ENCODE results near the gene FBN3.

Gene FBN3

GRCh38 chr19:8148410-8149260 lies 757 bp downstream of the FBN3 start:
- FAIRE-seq: no peak

DNA sequence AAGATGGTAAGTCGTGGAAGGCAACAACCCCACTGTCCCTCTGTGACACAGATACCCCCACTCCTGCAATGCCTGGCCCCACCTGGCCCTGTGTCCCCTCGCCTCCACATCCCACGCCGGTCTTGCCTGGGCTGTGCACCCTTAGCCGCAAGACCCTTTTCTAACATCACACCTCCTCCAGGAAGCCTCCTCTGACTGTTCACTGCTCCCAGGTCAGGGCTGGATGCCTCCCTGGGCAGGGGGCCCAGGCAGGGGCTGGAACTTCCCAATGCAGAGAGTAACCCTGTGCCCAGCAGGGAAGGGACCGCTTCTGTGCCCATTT lies 1.3 kb downstream of the FBN3 start:
- FAIRE-seq: no peak

DNA sequence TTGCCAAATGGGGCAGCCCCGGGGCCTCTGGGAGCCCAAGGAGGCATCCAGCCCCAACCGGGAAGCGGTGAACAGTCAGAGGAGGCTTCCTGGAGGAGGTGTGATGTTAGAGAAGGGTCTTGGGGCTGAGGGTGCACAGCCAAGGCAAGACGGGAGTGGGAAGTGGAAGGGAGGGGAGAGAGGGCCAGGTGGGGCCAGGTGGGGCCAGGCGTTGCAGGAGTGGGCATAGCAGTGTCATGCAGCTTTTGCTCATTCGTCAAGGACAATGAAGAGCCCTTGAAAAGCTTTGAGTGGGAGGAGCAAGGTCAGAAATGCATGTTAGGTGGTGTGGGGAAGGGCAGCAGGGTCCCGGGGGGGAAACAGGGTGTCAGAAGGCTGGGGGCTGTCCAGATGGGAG lies 1.8 kb downstream of the FBN3 start:
- no peak for FAIRE-seq

GRCh38 chr19:8146877-8147581 lies 2.4 kb downstream of the FBN3 start:
- FAIRE-seq: no peak

- no peak for FAIRE-seq
These were observed 5.0 kb downstream of the FBN3 start for GRCh38 chr19:8144273-8144995.

GRCh38 chr19:8143041-8143440 lies 6.4 kb downstream of the FBN3 start:
- no peak for FAIRE-seq

GRCh38 chr19:8142513-8142900 lies 6.9 kb downstream of the FBN3 start:
- FAIRE-seq: no peak

DNA sequence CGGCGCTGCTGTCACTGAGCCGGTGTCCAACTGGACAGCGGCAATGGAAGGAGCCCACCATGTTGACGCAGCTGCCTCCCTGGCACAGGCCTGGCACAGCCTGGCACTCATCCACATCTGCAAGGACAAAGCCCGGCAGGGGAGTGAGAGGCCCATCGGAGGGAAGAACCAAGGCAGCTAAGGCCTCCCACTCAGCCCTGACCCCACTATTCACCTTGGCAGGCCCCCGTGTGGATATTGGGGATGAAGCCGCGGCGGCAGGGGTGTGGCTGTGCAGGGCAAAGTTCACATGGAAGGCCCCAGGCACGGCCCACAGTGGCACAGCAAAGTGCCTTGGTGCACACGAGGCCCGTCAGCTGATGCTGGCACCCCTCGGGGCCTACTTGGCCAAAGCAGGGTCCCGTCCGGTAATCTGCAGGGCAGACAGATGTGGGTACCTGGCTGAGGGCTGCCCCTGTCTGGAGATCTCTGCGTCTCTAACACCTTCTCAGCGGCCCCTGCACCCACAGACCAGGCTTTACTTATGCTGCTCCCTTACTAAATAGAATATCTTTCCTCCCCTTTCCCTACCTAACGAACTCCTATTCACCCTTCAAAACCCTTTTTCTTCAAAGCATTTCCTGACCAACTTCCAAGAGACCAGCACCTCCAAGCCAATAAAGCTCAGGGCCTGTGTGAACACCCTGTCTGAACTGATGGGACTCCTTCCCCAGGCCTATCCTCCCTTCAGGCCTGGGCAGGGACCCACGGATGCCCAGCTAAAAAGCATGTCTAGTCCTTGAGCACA lies 7.5 kb downstream of the FBN3 start:
- no peak for FAIRE-seq

DNA sequence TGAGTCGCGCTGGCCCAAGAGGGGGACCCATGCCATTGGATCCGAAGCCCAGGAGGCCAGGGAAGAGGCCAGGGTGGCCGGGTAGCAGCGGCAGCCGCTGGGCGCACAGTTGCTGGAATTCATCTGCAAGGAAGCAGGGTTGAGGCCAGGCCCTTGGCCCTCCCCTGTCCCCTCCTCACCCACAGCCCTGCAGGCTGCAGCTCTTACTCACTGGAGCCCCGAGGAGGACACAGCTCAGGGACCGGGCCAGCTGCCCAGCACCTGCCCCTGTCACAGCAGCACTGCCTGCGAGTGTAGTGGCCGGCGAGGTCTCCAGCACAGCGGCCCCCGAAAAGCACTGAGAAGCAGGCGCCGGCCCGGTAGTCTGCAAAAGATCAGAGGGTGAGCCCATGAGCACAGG lies 11.2 kb downstream of the FBN3 start:
- no peak for FAIRE-seq

DNA sequence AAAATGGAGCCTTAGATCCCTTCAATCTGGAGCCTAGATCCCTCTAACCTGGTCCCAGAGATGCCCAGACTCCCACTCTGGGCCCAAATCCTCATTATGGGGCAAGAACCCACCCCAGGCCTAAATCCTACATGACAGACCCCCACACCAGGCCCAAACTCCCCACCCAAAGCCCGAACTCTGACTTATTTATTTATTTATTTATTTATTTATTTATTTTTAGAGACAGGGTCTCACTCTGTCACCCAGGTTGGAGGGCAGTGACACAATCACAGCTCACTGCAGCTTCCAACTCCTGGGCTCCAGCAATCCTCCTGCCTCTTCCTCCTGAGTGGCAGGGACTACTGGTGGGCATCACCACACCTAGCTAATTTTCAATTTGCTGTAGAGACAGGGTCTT lies 12.0 kb downstream of the FBN3 start:
- FAIRE-seq: no peak

- no peak for FAIRE-seq
These were observed 13.3 kb downstream of the FBN3 start for GRCh38 chr19:8135946-8136618.

DNA sequence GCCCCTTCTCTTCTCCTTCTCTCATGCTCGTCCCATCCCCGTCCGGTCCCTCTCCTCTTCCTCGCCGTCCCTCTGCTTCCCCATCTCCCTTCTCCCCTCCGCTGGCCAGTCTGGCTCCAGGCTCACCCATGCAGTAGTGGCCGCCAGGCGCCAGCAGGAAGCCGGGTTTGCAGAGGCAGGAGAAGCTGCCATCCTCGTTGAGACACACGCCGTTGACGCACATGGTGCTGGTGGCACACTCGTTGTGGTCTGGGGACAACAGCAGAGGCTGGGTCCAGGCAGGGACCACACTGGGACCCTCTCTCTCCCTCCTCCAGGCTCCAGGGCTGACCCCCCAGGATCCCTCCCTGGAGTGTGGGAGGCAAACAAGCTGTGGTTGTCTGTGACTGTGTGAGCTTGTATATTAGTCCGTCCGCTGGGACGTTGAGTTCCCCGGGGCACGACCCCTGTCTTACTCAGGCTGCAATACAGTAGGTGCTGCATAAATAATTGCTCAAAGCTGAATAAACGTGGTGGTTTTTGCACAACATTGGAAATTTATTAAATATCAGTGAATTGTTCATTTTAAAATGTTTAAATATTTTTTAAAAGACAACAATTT lies 16.4 kb downstream of the FBN3 start:
- no peak for FAIRE-seq

DNA sequence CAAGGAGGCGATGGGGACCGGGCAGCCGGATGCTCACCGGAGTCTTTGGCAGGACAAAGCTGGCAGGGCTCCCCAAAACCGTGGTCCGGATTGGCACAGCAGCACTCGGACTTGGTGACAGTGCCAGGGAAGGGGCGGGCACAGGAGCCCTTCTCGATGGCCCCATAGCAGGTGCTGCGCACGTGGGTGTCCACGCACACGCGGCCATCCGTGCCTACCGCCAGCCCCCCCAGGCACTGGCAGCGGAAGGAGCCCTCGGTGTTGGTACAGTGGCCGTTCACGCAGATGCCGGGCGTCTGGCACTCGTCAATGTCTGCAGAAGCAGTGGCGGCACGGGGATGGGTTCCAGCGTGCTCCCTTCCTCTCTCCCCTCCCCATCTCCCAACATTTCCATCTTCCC lies 17.9 kb downstream of the FBN3 start:
- no peak for FAIRE-seq

GRCh38 chr19:8129061-8129618 lies 20.3 kb downstream of the FBN3 start:
- no peak for FAIRE-seq

DNA sequence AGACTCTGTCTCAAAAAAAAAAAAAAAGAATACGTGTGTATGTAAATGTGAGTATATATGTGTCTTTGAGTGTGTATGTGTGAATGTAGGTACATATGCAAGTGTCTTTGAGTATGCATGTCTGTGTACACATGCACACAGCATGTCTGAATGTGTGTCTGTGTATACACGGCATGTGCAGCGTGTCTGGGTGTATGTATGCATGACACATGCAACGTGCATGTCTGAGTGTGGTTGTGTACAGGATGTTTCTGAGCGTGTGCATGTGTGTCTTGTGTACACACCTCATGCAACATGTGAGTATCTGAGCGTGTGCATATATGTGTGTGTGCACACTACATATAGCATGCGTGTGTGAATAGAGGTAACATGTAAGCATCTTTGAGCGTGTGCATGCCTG lies 20.8 kb downstream of the FBN3 start:
- FAIRE-seq: no peak

GRCh38 chr19:8127311-8127710 lies 22.1 kb downstream of the FBN3 start:
- FAIRE-seq: no peak

DNA sequence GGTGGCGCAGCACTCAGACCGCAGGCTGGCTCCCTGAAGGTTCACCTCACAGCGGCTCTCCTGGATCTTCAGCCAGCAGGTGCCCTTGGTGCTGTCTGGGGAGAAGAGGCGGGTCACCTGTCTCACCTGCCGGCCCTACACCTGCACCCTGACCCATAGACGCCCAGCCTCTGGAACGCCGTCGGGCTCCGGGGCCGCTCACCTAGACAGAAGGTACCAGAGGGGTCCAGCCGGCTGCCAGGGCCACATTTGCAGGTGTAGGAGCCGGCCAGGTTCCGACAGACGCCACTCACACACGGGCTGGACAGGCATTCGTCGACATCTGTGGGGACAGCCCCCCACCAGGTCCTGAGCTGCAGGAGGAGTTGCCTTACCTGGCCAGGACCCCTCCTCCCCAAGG lies 22.9 kb downstream of the FBN3 start:
- FAIRE-seq: no peak

DNA sequence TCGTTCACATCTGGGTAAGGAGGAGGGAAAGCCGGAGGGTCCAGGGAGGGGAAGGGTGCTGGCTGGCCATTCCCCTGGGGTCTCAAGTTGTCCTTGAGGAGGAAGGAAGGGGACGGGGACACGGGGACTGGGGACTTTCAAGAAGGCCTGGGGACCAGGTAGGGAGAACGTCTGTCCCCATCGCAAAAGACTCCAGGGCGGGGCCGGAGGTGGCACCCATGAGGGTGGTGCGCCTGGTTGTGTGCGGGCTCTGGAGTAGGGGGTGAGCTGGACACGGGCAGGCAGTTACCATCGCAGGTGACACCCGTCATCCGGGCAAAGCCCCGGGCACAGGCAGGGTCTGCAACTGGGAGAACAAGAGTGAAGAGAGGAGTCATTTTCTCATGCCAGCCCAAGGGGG lies 23.4 kb downstream of the FBN3 start:
- FAIRE-seq: no peak

GRCh38 chr19:8123683-8124082 lies 25.7 kb downstream of the FBN3 start:
- no peak for FAIRE-seq

GRCh38 chr19:8120636-8121480 lies 28.5 kb downstream of the FBN3 start:
- FAIRE-seq: no peak

GRCh38 chr19:8117991-8118390 lies 31.4 kb downstream of the FBN3 start:
- FAIRE-seq: no peak

Data from islet of Langerhans (tissue), 1 donor.